Left lobe of liver (tissue), 2 donors: Measurements from ENCODE around the gene C11orf21. TPM values are rescaled to one million over a fixed set of nuclear protein-coding genes. Genes with fewer than 3 reads are reported as not detected.
"Not testable (repeated sequence)": the region's sequence is repeated elsewhere in the genome, so short reads cannot be mapped to it uniquely, and the experiment has no call there.

ENCODE experiments used
- ATAC-seq: fragments of 200-7000 bp; cut with Tn5 transposase; one replicate; pipeline ENCODE4 v1.9.1; 2020; ENCODE audit warnings: mild to moderate bottlenecking, moderate library complexity
- DNase-seq: peaks from one replicate; pipeline ENCODE4 v3.0.0-alpha.2; 2020; ENCODE audit warnings: low spot score
- total RNA-seq: library from RNA; stranded (reverse); gene quantifications from one replicate; pipeline ENCODE4 v1.2.1, GENCODE V29; 2021
- donor health status: DM: no; HTN: no; CAD: no; lungs with moderate emphysema.
- donor health status: DM: no; HTN: yes; CAD: no.

C11orf21 gene
- total RNA-seq, 1 donor from 2014 or later: 0.35 TPM

- ATAC-seq: peak; percentile 9
- DNase-seq: peak; percentile 49
Observed at GRCh38 chr11:2298795-2299761, 2.6 kb downstream of the C11orf21 start.

- no peak for ATAC-seq
- DNase-seq: peak; percentile 39
Observed at GRCh38 chr11:2298131-2298794, 3.5 kb downstream of the C11orf21 start.

DNA sequence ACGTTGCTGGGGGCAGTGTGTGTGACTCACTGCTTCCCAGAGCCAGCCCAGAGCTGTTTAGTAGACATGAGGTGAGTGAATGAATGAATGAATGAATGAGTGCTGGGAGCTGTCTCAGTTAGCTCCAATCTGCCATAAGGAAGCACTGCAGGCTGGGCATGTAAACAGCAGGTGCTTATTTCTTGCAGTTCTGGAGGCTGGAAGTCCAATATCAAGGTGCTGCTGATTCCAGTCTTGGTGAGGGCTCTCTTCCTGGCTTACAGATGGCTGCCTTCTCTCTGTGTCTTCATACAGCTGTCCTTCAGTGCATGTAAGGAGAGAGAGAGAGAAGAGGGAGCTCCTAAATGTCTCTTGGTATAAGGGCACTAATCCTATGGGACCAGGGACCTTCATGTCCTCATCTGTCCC is 4.1 kb downstream of the C11orf21 start:
- ATAC-seq (no peak), DNase-seq (peak; percentile 3)

GRCh38 chr11:2296913-2297622 is 4.7 kb downstream of the C11orf21 start:
- DNase-seq (peak; percentile 38), ATAC-seq (no peak)

- ATAC-seq (no peak), DNase-seq (peak; percentile 35)
Observed at GRCh38 chr11:2295971-2296912, 5.5 kb downstream of the C11orf21 start.

DNA sequence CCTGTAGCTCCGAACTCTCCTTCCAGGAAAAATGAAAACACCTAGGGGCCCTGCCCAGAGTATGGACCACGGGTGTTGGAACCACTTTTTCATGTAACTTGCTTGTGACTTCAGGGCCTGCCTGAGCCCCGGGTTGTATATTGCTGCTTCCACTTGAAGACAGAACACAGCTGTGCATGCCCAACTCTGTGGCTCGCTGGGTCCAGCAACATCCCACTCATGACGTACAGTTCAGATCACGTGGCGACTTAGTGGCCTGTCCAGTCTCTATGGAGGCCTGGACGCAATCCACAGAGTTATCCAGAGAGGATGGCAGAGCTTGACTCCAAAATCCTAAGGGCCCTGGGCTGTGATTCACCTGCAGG is 6.8 kb downstream of the C11orf21 start:
- no peak for ATAC-seq
- DNase-seq: peak; percentile 32

GRCh38 chr11:2293984-2294925 is 7.5 kb downstream of the C11orf21 start:
- no peak for ATAC-seq

GRCh38 chr11:2293531-2293971 is 8.2 kb downstream of the C11orf21 start:
- ATAC-seq (no peak), DNase-seq (peak; percentile 19)

More at GRCh38 chr11:2293984-2294925, 7.5 kb downstream of the C11orf21 start:
- DNase-seq: peak; percentile 33

DNA sequence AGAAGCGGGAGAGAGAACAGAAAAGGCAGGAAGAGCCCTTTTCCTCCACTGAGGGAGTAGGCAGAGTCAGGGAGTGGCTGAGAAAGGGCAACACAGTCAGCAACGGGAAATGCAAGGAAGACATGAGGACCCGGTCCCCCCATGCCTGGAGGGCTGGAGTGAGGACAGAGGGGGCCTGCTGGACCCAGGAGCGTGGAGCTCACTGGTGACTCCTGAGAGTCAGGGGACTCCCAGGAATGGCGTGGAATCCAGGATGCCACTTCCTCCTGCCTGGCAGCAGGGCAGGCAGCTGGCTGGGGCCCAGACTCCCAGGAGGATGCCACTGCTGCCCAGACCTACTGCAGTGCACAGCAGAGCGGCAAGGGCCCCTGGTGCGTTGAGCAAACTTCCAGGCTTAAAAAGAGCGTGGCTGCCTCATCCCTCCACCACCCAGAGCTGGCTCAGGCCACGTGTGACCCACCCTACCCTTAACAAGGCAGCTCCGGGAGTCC is 11.3 kb downstream of the C11orf21 start:
- peak; percentile 12 for ATAC-seq
- DNase-seq: peak; percentile 43

GRCh38 chr11:2289859-2290258 is 11.9 kb downstream of the C11orf21 start:
- no peak for ATAC-seq
- DNase-seq: peak; percentile 14

DNA sequence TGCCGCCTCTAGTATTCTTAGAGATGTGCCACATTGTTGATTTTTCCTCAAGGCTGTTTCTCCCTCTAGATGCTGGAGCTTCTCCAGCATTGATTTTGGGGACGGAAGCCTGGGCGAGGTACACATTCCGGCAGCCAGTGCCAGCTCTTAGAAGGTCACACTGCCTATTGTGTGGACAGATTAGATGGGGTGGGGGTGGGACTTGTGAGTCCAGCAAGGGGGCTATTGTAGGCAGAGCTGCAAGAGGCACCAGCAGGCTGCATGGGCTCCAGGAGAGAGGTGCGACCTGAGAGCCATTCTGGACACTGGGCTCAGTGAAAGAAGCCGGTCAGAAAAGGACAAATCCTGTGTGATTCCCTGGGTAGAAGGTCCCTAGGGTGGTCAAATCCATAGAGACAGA is 12.4 kb downstream of the C11orf21 start:
- peak; percentile 44 for DNase-seq

DNA sequence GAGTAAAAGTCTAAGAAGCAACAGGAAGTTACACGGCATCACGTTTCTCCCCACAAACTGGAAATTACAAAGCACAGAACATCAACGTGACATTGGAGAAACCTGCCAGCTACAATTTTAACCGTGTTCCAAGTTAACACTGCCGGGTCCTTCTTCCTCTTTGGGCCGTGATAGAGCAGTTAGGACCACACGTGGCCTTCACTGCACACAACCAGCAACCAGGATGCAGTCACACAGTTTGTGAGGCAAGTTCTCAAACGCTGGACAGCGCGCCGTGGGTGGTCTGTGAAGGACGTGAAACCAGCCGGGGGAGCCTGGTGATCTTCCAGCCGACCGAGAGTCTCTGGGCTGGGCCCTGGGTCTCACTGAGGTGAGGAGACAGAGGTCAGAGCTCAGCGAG is 14.6 kb downstream of the C11orf21 start:
- DNase-seq (peak; percentile 32), ATAC-seq (no peak)

More for the DNA sequence above, 12.4 kb downstream of the C11orf21 start:
- peak; percentile 55 for ATAC-seq

GRCh38 chr11:2286350-2286749 is 15.4 kb downstream of the C11orf21 start:
- DNase-seq: peak; percentile 14
- ATAC-seq: not testable (repeated sequence)

DNA sequence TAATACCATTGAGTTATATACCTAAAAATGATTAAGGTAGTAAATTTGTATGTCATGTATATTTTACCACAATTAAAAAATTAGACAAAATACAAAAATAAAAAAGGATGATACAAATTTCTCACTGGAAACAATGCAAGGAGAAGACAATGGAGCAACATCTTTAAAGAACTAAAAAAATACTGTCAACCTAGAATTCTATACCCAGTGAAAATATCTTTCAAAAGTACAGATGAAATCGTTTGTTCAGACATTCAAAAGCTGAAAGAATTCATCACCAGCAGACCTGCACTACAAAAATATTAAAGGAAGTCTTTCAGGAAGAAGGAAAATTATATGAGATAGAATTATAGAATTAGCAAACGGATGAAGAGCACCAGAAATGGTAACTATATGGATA is 21.5 kb downstream of the C11orf21 start:
- DNase-seq (no peak), ATAC-seq (no peak)

DNA sequence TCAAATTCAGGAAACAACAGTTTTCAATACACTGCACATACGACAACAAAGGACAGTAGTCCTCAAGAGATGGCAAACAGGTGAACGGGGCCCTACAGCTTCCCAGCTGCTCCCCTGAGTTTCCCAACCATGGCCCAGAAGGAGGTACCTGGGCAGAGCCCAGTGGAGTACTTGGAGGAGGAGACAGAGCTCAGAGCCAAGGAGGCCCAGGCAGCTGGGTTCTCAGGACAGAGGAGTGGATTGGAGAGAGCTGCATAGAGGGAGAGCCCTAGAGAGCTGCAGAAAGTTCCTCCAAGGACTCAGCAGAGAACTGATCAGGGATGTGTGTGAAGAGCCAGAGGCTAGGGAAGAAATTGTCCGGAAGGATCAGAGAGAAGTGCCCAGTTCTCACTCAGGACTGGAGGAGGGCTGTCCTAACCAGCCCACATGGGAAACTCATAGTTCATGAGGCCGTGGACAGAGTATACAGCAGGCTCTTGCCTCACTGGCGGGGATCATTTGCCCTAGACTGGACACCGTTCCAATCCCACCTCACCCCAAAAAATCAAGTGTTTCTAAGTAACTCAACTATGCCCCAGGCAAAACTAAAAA is 23.7 kb downstream of the C11orf21 start:
- DNase-seq (peak; percentile 7), ATAC-seq (no peak)

- peak; percentile 37 for DNase-seq
- no peak for ATAC-seq
Observed at GRCh38 chr11:2277008-2277346, 24.7 kb downstream of the C11orf21 start.

- peak; percentile 29 for DNase-seq
Observed at GRCh38 chr11:2276280-2277007, 25.3 kb downstream of the C11orf21 start.

More at GRCh38 chr11:2276280-2277007, 25.3 kb downstream of the C11orf21 start:
- ATAC-seq: no peak
